GM12872 (cell line): ENCODE measurements around the gene C20orf204.

Experiments used
- TF ChIP-seq, protein P1 (sequence below): IDR thresholded peaks from 3 replicates; pipeline ENCODE4 v1.5.1; 2011; ENCODE audit warnings: low read depth, mild to moderate bottlenecking, low read length, moderate library complexity; ENCODE audit not compliant: insufficient read depth

The C20orf204 gene

GRCh38 chr20:64041040-64041780 lies 5.2 kb downstream of the C20orf204 start:
- TF ChIP-seq, protein P1, sequence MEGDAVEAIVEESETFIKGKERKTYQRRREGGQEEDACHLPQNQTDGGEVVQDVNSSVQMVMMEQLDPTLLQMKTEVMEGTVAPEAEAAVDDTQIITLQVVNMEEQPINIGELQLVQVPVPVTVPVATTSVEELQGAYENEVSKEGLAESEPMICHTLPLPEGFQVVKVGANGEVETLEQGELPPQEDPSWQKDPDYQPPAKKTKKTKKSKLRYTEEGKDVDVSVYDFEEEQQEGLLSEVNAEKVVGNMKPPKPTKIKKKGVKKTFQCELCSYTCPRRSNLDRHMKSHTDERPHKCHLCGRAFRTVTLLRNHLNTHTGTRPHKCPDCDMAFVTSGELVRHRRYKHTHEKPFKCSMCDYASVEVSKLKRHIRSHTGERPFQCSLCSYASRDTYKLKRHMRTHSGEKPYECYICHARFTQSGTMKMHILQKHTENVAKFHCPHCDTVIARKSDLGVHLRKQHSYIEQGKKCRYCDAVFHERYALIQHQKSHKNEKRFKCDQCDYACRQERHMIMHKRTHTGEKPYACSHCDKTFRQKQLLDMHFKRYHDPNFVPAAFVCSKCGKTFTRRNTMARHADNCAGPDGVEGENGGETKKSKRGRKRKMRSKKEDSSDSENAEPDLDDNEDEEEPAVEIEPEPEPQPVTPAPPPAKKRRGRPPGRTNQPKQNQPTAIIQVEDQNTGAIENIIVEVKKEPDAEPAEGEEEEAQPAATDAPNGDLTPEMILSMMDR, result no peak

GRCh38 chr20:64041781-64042053 lies 5.7 kb downstream of the C20orf204 start:
- TF ChIP-seq, protein P1, result no peak

DNA sequence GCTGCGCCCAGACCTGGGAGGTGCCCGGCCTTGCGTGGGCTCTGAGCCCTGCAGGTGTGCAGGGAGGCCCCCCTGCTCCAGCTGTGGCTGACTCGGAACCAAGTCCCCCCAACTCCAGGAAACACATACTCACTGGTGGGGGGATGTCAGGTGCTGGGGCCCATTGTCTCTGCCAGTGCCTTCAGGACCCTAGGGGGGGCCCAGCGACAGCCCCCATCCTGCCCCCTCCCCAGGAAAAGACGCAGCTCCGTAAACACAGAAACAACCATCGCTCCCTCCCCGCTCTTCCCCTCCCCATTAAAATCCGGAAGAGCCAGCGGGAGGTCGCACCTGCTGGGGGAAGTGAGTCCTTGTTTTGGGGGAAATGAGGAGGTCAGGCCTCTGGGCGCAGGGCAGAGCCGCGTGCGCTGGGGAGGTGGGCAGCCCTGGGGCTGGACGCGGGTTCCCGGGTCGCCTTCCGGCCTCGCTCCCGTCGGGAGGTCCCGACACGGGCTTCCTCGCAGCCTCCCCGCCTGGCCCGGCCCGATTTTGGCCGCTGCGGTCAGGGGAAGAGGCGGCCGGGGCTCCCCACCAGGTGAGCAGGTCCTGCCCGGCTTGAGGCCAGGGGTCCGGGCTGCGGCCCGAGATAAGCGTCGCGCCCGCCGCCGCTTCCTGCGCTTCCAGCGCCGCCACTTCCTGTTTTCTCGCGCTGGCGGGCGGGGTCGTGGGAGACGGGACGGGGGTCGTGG lies 6.2 kb downstream of the C20orf204 start:
- TF ChIP-seq, protein P1, result no peak

DNA sequence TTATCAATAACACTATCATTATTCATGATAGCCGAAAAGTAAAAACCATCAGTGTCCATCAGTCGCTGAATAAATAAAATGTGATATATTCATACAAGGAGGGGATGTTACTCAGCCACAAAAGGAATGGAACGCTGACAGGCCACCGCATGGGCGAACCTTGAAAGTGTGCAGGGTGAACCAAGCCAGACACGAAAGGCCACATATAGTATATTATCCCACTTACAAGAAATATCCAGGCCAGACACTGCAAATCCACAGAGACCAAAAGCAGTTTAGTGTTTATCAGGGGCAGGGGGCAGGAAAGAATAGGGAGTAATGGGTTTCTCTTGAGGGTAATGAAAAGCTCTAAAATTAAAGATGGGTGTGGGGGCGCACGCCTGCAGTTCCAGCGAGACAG lies 7.8 kb downstream of the C20orf204 start:
- TF ChIP-seq, protein P1, result no peak

GRCh38 chr20:64044484-64045247 lies 8.7 kb downstream of the C20orf204 start:
- TF ChIP-seq, protein P1, result no peak

DNA sequence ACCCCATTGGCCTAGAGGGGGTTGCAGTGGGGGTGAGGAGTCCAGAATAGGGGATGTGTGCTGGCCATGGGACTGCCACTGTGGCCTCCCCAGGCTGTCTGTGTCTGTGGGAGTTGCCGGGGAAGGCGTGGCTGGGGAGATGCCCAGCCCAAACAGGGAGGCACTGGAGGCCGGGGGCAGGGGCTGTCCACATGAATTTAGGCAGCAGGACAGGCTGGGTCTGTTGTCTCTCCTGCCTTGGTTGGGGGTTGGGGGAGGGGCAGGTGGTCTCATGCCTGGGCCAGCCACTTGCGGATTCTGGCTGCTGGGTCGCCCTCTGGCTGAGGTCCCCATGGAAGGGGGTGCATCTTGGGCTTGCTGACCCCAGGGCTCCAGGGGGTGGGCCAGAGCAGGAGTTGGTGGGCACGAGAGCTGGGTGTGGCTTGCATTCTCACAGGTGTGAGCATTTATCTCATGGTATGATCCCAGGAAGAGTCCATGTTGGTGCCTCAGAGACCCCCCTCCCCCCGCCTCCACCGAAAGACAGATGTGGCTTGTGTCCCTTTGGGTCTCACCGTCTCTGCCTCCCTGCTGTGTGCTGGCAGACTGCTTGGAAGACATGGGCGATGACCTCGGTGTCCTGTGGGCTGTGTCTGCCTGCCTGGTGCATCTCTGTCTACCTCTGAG lies 9.5 kb downstream of the C20orf204 start:
- TF ChIP-seq, protein P1, result no peak

DNA sequence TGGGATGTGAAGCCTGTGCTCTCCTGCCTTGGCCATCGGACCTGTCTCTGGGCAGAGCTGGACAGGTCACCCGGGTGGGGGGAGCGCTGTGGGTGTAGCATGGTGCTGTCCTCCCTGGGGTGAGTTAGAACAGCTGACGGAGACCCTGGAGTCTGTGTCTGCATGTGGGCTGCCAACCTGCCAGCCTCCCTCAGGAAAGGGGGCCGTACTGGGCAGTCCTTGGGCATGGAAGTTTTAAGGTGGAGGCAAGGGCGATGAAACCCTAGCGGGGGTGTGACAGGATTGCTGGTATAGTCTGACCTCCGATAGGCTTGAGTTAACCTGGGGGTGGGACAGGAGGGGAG lies 11.0 kb downstream of the C20orf204 start:
- TF ChIP-seq, protein P1, result no peak
